ENCODE measurements around the gene BNIP5.

BNIP5 gene

GRCh38 chr6:36284359-36284758 is 52.3 kb downstream of the BNIP5 start:
- Histone ChIP-seq H3K4me3 (no peak overlapping the region), H3K9ac (ENCODE audit: insufficient read length) (no peak overlapping the region), H3K9me3 (ENCODE audit: low read depth, low read length) (no peaks in the 10 kb centered on the region), H3K36me3 (ENCODE audit: insufficient read depth, low read length) (no peaks in the 10 kb centered on the region), H3K27ac (no peak overlapping the region)
- TF ChIP-seq POLR2AphosphoS5 (IDR thresholded peaks at IDR 0.05; ENCODE audit: borderline replicate concordance, low read depth, low read length) (no peak), FOXP2 (optimal IDR thresholded peaks at IDR 0.05; ENCODE audit: control extremely low read depth, extremely low read length, insufficient read depth) (no peak), EZH2 (IDR thresholded peaks at IDR 0.05) (no peak)
- no peak for DNase-seq (ENCODE audit: low read depth, low spot score)

- DNase-seq (ENCODE audit: low read depth, low spot score): no peak
- Histone ChIP-seq H3K9me3 (ENCODE audit: low read depth, low read length) (no peaks in the 10 kb centered on the region), H3K27ac (no peak overlapping the region), H3K4me3 (no peak overlapping the region), H3K36me3 (ENCODE audit: insufficient read depth, low read length) (no peaks in the 10 kb centered on the region), H3K9ac (ENCODE audit: insufficient read length) (no peak overlapping the region)
- TF ChIP-seq POLR2AphosphoS5 (IDR thresholded peaks at IDR 0.05; ENCODE audit: borderline replicate concordance, low read depth, low read length) (no peak), FOXP2 (optimal IDR thresholded peaks at IDR 0.05; ENCODE audit: control extremely low read depth, extremely low read length, insufficient read depth) (no peak), EZH2 (IDR thresholded peaks at IDR 0.05) (no peak)
Observed at GRCh38 chr6:36283608-36284007, 53.1 kb downstream of the BNIP5 start.

GRCh38 chr6:36280983-36281382 is 55.7 kb downstream of the BNIP5 start:
- H3K9me3 ChIP-seq (ENCODE audit: low read depth, low read length): no peaks in the 10 kb centered on the region
- H3K9ac ChIP-seq (ENCODE audit: insufficient read length): no peak overlapping the region
- TF ChIP-seq EZH2 (IDR thresholded peaks at IDR 0.05): no peak
- TF ChIP-seq FOXP2 (optimal IDR thresholded peaks at IDR 0.05; ENCODE audit: control extremely low read depth, extremely low read length, insufficient read depth): no peak
- no peak for TF ChIP-seq POLR2AphosphoS5 (IDR thresholded peaks at IDR 0.05; ENCODE audit: borderline replicate concordance, low read depth, low read length)
- H3K4me3 ChIP-seq: no peak overlapping the region
- H3K36me3 ChIP-seq (ENCODE audit: insufficient read depth, low read length): no peaks in the 10 kb centered on the region
- no peak overlapping the region for H3K27ac ChIP-seq
- no peak for DNase-seq (ENCODE audit: low read depth, low spot score)

GRCh38 chr6:36280467-36280866 is 56.2 kb downstream of the BNIP5 start:
- no peak overlapping the region for H3K9ac ChIP-seq (ENCODE audit: insufficient read length)
- TF ChIP-seq EZH2 (IDR thresholded peaks at IDR 0.05) (no peak), POLR2AphosphoS5 (IDR thresholded peaks at IDR 0.05; ENCODE audit: borderline replicate concordance, low read depth, low read length) (no peak), FOXP2 (optimal IDR thresholded peaks at IDR 0.05; ENCODE audit: control extremely low read depth, extremely low read length, insufficient read depth) (no peak)
- no peaks in the 10 kb centered on the region for H3K36me3 ChIP-seq (ENCODE audit: insufficient read depth, low read length)
- DNase-seq (ENCODE audit: low read depth, low spot score): no peak
- no peaks in the 10 kb centered on the region for H3K9me3 ChIP-seq (ENCODE audit: low read depth, low read length)
- H3K4me3 ChIP-seq: no peak overlapping the region
- no peak overlapping the region for H3K27ac ChIP-seq

- no peak overlapping the region for H3K27ac ChIP-seq
- H3K36me3 ChIP-seq (ENCODE audit: insufficient read depth, low read length): no peaks in the 10 kb centered on the region
- H3K9me3 ChIP-seq (ENCODE audit: low read depth, low read length): no peaks in the 10 kb centered on the region
- H3K9ac ChIP-seq (ENCODE audit: insufficient read length): no peak overlapping the region
- no peak overlapping the region for H3K4me3 ChIP-seq
- DNase-seq (ENCODE audit: low read depth, low spot score): no peak
- TF ChIP-seq FOXP2 (optimal IDR thresholded peaks at IDR 0.05; ENCODE audit: control extremely low read depth, extremely low read length, insufficient read depth) (no peak), POLR2AphosphoS5 (IDR thresholded peaks at IDR 0.05; ENCODE audit: borderline replicate concordance, low read depth, low read length) (no peak), EZH2 (IDR thresholded peaks at IDR 0.05) (no peak)
Observed at GRCh38 chr6:36277946-36278470, 58.7 kb downstream of the BNIP5 start.

GRCh38 chr6:36276581-36277536 is 59.8 kb downstream of the BNIP5 start:
- no peaks in the 10 kb centered on the region for H3K9me3 ChIP-seq (ENCODE audit: low read depth, low read length)

GRCh38 chr6:36273802-36274514 is 62.7 kb downstream of the BNIP5 start:
- DNase-seq (ENCODE audit: low read depth, low spot score): no peak
- Histone ChIP-seq H3K27ac (no peak overlapping the region), H3K36me3 (ENCODE audit: insufficient read depth, low read length) (no peaks in the 10 kb centered on the region), H3K9me3 (ENCODE audit: low read depth, low read length) (no peaks in the 10 kb centered on the region), H3K9ac (ENCODE audit: insufficient read length) (no peak overlapping the region), H3K4me3 (no peak overlapping the region)
- no peak for TF ChIP-seq EZH2 (IDR thresholded peaks at IDR 0.05)
- no peak for TF ChIP-seq POLR2AphosphoS5 (IDR thresholded peaks at IDR 0.05; ENCODE audit: borderline replicate concordance, low read depth, low read length)
- TF ChIP-seq FOXP2 (optimal IDR thresholded peaks at IDR 0.05; ENCODE audit: control extremely low read depth, extremely low read length, insufficient read depth): no peak

More at GRCh38 chr6:36276581-36277536, 59.8 kb downstream of the BNIP5 start:
- TF ChIP-seq FOXP2 (optimal IDR thresholded peaks at IDR 0.05; ENCODE audit: control extremely low read depth, extremely low read length, insufficient read depth) (no peak), POLR2AphosphoS5 (IDR thresholded peaks at IDR 0.05; ENCODE audit: borderline replicate concordance, low read depth, low read length) (no peak), EZH2 (IDR thresholded peaks at IDR 0.05) (no peak)
- Histone ChIP-seq H3K9ac (ENCODE audit: insufficient read length) (no peak overlapping the region), H3K27ac (no peak overlapping the region), H3K4me3 (no peak overlapping the region), H3K36me3 (ENCODE audit: insufficient read depth, low read length) (no peaks in the 10 kb centered on the region)
- no peak for DNase-seq (ENCODE audit: low read depth, low spot score)

- H3K9me3 ChIP-seq (ENCODE audit: low read depth, low read length): no peaks in the 10 kb centered on the region
- no peak overlapping the region for H3K9ac ChIP-seq (ENCODE audit: insufficient read length)
- H3K36me3 ChIP-seq (ENCODE audit: insufficient read depth, low read length): no peaks in the 10 kb centered on the region
- TF ChIP-seq POLR2AphosphoS5 (IDR thresholded peaks at IDR 0.05; ENCODE audit: borderline replicate concordance, low read depth, low read length) (no peak), EZH2 (IDR thresholded peaks at IDR 0.05) (no peak), FOXP2 (optimal IDR thresholded peaks at IDR 0.05; ENCODE audit: control extremely low read depth, extremely low read length, insufficient read depth) (no peak)
- H3K27ac ChIP-seq: no peak overlapping the region
- DNase-seq (ENCODE audit: low read depth, low spot score): no peak
- no peak overlapping the region for H3K4me3 ChIP-seq
Observed at GRCh38 chr6:36273067-36273466, 63.6 kb downstream of the BNIP5 start.
